ENCODE data around the gene SIX4.

The SIX4 gene

DNA sequence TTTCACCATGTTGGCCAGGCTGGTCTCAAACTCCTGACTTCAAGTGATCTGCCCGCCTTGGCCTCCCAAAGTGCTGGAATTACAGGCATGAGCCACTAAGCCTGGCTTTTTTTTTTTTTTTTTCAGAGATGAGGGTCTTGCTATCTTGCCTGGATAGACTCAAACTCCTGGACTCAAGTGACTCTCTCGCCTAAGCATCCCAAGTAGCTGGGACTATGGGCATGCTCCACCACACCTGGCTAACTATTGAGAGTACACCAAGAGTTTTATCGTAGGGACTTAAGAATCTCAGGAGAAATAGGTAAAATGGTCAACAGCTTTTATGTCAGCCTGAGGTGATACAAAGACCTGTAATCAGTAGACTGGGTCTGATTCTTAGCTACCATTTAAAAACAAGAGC is 43.6 kb downstream of the SIX4 start:
- TF ChIP-seq CTCF (IDR thresholded peaks at IDR 0.05; ENCODE audit: borderline replicate concordance, insufficient read depth, low read depth, low read length): no peak
- H3K4me3 ChIP-seq (ENCODE audit: low read depth, low read length): no peak overlapping the region

DNA sequence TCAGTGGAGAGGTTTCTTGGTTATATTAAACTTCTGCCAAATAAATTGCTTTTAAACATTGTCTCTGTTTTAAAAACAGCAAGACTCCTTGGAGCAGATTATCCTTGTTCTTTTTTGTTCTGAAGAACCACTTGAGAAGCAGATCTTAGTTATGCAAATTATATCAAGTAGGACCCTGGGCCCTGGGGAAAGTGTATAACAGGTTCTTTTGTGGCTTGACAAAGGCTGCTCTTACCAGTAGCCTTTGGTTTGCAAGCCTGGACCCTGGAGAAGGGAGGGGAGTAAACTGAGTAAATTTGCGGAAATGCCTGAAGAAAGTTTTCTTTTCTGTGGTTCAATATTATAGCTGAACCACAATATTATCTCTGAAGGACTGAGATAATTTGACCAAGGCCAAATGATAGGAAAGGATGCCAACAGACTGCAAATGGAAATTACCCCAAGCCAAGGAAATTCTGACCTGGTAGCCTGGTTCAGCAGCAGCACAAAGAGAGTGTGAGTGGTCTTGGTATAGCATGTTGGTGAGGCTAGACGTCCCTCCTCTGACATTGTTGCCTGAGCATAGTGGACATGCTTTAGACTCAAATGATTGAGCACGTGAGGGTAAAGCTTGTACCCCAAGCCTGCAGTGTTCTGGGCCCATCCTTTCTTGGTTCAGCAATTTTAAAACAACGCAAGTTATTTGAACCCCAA is 44.4 kb downstream of the SIX4 start:
- TF ChIP-seq CTCF (IDR thresholded peaks at IDR 0.05; ENCODE audit: borderline replicate concordance, insufficient read depth, low read depth, low read length): no peak

GRCh38 chr14:60677701-60678100 is 46.5 kb downstream of the SIX4 start:
- TF ChIP-seq CTCF (IDR thresholded peaks at IDR 0.05; ENCODE audit: borderline replicate concordance, insufficient read depth, low read depth, low read length): no peak

More for the DNA sequence above, 44.4 kb downstream of the SIX4 start:
- H3K4me3 ChIP-seq (ENCODE audit: low read depth, low read length): no peak overlapping the region

GRCh38 chr14:60670989-60671388 is 53.2 kb downstream of the SIX4 start:
- no peak overlapping the region for H3K4me3 ChIP-seq (ENCODE audit: low read depth, low read length)
- no peak for TF ChIP-seq CTCF (IDR thresholded peaks at IDR 0.05; ENCODE audit: borderline replicate concordance, insufficient read depth, low read depth, low read length)

More at GRCh38 chr14:60677701-60678100, 46.5 kb downstream of the SIX4 start:
- no peak overlapping the region for H3K4me3 ChIP-seq (ENCODE audit: low read depth, low read length)

DNA sequence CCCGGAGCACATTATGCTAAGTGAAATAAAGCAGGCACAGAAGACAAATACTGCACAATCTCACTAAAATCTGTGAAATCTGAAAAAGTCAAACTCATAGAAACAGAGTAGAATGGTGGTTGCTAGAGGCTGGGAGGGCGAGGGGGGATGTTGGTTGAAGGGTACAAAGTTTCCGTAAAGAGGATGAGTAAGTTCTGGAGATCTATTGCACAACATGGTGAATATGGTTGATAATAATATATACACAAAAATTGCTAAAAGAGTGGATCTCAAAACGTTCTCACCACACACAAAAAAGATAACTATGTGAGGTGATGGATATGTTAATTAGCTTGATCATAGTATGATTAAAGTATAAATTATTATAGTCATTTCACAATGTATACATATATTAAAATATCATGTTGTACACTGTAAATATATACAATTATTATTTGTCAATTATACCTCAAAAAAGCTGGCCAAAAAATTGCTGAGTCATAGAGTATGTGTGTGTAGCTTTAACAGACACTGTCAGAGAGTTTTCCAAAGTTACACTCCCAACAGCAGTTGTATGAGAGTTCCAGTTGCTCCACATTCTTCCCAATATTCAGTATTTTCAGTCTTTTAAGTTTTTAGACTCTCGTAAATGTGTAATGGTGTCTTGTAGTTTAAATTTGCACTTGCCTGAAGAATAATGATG is 55.6 kb downstream of the SIX4 start:
- no peak for TF ChIP-seq CTCF (IDR thresholded peaks at IDR 0.05; ENCODE audit: borderline replicate concordance, insufficient read depth, low read depth, low read length)
- H3K4me3 ChIP-seq (ENCODE audit: low read depth, low read length): no peak overlapping the region

- H3K4me3 ChIP-seq (ENCODE audit: low read depth, low read length): no peak overlapping the region
- TF ChIP-seq CTCF (IDR thresholded peaks at IDR 0.05; ENCODE audit: borderline replicate concordance, insufficient read depth, low read depth, low read length): no peak
Observed at GRCh38 chr14:60665177-60665550, 59.0 kb downstream of the SIX4 start.

- no peak overlapping the region for H3K4me3 ChIP-seq (ENCODE audit: low read depth, low read length)
- TF ChIP-seq CTCF (IDR thresholded peaks at IDR 0.05; ENCODE audit: borderline replicate concordance, insufficient read depth, low read depth, low read length): no peak
Observed at GRCh38 chr14:60662982-60663381, 61.2 kb downstream of the SIX4 start.

All from GM12875 (cell line).